ENCODE measurements around the gene TTC5.
A peak's percentile ranks its signal among the peaks of the same experiment; 100 is the strongest.

The TTC5 gene

DNA sequence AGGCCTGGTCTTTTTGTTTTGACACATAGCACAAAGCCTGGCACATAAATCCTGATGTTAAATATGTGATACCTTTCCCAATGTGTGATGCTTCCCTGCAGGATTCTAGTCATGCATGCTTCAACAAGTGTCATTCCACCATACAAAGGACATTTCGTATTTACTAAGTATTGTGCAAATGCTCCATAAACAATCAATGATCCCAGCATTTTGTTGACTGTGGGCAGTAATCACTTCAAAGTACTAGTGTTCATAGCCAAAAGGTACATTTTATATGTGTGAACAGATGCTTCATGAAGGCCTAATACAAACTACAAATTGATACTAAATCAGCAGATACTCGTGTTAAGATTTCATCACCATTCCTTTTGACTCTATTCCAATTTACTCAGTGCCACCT is 23.0 kb upstream of the TTC5 start:
- TF ChIP-seq, protein P1, sequence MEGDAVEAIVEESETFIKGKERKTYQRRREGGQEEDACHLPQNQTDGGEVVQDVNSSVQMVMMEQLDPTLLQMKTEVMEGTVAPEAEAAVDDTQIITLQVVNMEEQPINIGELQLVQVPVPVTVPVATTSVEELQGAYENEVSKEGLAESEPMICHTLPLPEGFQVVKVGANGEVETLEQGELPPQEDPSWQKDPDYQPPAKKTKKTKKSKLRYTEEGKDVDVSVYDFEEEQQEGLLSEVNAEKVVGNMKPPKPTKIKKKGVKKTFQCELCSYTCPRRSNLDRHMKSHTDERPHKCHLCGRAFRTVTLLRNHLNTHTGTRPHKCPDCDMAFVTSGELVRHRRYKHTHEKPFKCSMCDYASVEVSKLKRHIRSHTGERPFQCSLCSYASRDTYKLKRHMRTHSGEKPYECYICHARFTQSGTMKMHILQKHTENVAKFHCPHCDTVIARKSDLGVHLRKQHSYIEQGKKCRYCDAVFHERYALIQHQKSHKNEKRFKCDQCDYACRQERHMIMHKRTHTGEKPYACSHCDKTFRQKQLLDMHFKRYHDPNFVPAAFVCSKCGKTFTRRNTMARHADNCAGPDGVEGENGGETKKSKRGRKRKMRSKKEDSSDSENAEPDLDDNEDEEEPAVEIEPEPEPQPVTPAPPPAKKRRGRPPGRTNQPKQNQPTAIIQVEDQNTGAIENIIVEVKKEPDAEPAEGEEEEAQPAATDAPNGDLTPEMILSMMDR (IDR thresholded peaks at IDR 0.05; ENCODE audit: insufficient read depth, low read length) = no peak
- TF ChIP-seq, protein P2, sequence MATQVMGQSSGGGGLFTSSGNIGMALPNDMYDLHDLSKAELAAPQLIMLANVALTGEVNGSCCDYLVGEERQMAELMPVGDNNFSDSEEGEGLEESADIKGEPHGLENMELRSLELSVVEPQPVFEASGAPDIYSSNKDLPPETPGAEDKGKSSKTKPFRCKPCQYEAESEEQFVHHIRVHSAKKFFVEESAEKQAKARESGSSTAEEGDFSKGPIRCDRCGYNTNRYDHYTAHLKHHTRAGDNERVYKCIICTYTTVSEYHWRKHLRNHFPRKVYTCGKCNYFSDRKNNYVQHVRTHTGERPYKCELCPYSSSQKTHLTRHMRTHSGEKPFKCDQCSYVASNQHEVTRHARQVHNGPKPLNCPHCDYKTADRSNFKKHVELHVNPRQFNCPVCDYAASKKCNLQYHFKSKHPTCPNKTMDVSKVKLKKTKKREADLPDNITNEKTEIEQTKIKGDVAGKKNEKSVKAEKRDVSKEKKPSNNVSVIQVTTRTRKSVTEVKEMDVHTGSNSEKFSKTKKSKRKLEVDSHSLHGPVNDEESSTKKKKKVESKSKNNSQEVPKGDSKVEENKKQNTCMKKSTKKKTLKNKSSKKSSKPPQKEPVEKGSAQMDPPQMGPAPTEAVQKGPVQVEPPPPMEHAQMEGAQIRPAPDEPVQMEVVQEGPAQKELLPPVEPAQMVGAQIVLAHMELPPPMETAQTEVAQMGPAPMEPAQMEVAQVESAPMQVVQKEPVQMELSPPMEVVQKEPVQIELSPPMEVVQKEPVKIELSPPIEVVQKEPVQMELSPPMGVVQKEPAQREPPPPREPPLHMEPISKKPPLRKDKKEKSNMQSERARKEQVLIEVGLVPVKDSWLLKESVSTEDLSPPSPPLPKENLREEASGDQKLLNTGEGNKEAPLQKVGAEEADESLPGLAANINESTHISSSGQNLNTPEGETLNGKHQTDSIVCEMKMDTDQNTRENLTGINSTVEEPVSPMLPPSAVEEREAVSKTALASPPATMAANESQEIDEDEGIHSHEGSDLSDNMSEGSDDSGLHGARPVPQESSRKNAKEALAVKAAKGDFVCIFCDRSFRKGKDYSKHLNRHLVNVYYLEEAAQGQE (IDR thresholded peaks at IDR 0.05; ENCODE audit: insufficient replicate concordance, low read depth) = no peak
- TF ChIP-seq GABPA (IDR thresholded peaks at IDR 0.05; ENCODE audit: low read depth) (no peak), POLR2AphosphoS5 (IDR thresholded peaks at IDR 0.05; ENCODE audit: low read depth) (no peak), SPI1 (IDR thresholded peaks at IDR 0.05; ENCODE audit: borderline replicate concordance, low read depth) (no peak)
- no peaks in the 10 kb centered on the region for H3K27me3 ChIP-seq (ENCODE audit: insufficient read depth, poor library complexity, severe bottlenecking)
- no peak for DNase-seq (ENCODE audit: low read depth in 1 of 2, low spot score in 1 of 2)
- no peak overlapping the region for H3K27ac ChIP-seq (replicated peaks)
- H3K4me3 ChIP-seq (replicated peaks; ENCODE audit: insufficient read depth, low read length) = no peak overlapping the region

DNA sequence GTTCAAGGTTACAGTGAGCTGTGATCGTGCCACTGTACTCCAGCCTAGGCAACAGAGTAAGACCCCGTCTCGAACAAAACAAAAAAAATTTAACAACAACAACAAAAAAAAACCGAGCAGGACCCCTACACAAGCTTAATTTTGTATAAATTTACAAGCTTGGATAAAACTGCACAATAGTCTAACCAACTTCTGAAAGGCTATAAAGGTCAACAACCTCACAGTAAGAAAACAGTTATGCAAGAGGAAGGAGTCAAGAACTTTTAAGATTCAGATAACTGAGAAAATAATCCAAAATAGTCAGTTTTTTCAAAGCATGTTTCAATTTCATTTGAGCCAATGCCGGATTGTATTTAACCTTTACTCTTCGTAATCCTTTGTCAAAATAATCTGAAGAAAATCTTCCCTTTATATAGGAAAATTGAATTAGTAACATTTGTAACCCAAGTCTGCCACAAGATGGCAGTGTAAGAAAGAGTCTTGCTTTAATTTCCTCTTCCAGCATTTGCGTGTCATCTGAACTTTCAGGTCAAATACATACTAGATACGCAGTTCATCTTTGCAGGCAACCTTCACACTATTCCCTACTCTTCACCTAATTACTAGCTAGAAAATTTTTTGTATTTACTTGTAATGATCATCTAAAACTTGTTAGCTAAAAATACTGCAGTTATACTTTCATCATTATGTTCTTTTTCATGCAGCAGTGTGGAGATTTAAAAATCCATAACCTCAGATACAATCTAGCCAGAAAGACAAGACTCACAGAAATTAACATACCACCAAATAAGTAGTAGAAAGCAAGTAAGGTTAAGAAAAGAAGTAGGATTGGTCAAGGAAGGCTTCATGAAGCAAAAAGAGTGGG is 21.5 kb upstream of the TTC5 start:
- no peak for TF ChIP-seq POLR2AphosphoS5 (IDR thresholded peaks at IDR 0.05; ENCODE audit: low read depth)
- TF ChIP-seq, protein P1 (IDR thresholded peaks at IDR 0.05; ENCODE audit: insufficient read depth, low read length) = peak; percentile 56
- peak in 1 of 2 experiments; percentile 53 for DNase-seq (ENCODE audit: low read depth in 1 of 2, low spot score in 1 of 2)
- no peaks in the 10 kb centered on the region for H3K27me3 ChIP-seq (ENCODE audit: insufficient read depth, poor library complexity, severe bottlenecking)
- H3K27ac ChIP-seq (replicated peaks) = no peak overlapping the region
- no peak overlapping the region for H3K4me3 ChIP-seq (replicated peaks; ENCODE audit: insufficient read depth, low read length)

DNA sequence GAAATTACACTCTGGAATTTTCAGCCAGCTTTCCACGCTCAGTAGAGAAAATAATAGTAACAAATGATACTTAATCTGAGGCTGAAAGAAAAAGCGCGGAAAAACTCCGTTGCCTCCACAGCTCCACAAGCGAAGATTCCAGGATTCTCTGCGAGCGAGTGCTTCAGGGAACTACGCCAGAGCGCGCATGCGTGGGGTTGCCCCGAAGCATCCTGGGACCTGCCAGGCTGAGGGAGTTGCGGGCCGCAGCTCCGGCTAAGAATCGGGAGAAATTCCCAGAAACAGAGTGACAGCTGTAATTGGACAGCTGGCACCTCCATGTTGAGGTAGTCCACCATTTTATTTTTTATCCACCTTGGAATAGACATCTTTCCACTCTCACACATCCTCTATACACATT is 12.0 kb upstream of the TTC5 start:
- no peak for DNase-seq (ENCODE audit: low read depth in 1 of 2, low spot score in 1 of 2)
- TF ChIP-seq, protein P1 (IDR thresholded peaks at IDR 0.05; ENCODE audit: insufficient read depth, low read length) = no peak
- TF ChIP-seq GABPA (IDR thresholded peaks at IDR 0.05; ENCODE audit: low read depth) = no peak
- TF ChIP-seq POLR2AphosphoS5 (IDR thresholded peaks at IDR 0.05; ENCODE audit: low read depth) = no peak
- TF ChIP-seq, protein P2 (IDR thresholded peaks at IDR 0.05; ENCODE audit: insufficient replicate concordance, low read depth) = no peak
- no peak for TF ChIP-seq SPI1 (IDR thresholded peaks at IDR 0.05; ENCODE audit: borderline replicate concordance, low read depth)
- Histone ChIP-seq H3K27ac (replicated peaks) (no peak overlapping the region), H3K4me3 (replicated peaks; ENCODE audit: insufficient read depth, low read length) (no peak overlapping the region), H3K27me3 (ENCODE audit: insufficient read depth, poor library complexity, severe bottlenecking) (no peaks in the 10 kb centered on the region)
